ENCODE results near the gene MCC. TPM values are rescaled to one million over a fixed set of nuclear protein-coding genes. Genes with fewer than 3 reads are reported as not detected.
"Not testable (repeated sequence)": the region's sequence is repeated elsewhere in the genome, so short reads cannot be mapped to it uniquely, and the experiment has no call there.

The MCC gene
- total RNA-seq, 1 experiment from 2014 or later: 0.41 TPM

DNA sequence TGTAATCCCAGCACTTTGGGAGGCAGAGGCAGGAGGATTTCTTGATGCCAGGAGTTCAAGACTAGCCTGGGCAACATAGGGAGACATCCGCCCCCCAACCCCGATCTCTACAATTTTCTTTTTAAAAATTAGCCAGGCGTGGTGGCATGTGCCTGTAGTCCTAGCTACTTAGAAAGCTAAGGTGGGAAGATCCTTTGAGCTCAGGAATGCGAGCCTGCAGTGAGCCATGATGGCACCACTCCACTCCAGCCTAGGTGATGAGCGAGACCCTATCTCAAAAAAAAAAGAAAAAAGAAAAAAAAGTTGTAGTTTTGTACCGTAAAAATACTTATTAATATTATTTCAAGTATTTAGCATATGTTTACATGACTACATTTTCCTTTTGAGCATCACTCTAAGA lies 82.7 kb downstream of the MCC start:
- peaks cover 3% of the 10 kb centered on the region; the same call in 1 of the 2 replicates for H3K27me3 ChIP-seq (ENCODE audit: control insufficient read depth, insufficient read depth, low read length)
- no peak for TF ChIP-seq TCF7L2 (IDR thresholded peaks at IDR 0.05; ENCODE audit: low read depth, low read length)
- intact Hi-C loops (cut with micrococcal nuclease; ENCODE audit: unreplicated experiment) (no loop called here), in situ Hi-C loops (cut with HindIII; ENCODE audit: low pct_unique_long_range_greater_than_20kb, low sequenced_read_pairs) (no loop called here)
- no peaks in the 10 kb centered on the region for H3K36me3 ChIP-seq (ENCODE audit: control insufficient read depth, insufficient read depth, low read length)
- DNase-seq (ENCODE audit: low read depth, low spot score) (no peak), ATAC-seq (no peak)
- CTCF ChIA-PET: no interaction called here
- no peaks in the 10 kb centered on the region for H3K4me1 ChIP-seq (ENCODE audit: control insufficient read depth, insufficient read depth, low read length)
- H3K4me3 ChIP-seq (ENCODE audit: low read depth in 2 of 2, low read length in 2 of 2): no peak overlapping the region
- no peak overlapping the region for H3K27ac ChIP-seq (ENCODE audit: low read length)
- no peaks in the 10 kb centered on the region for H3K9me3 ChIP-seq (ENCODE audit: control insufficient read depth, insufficient read depth, low read depth, low read length)
- POLR2A ChIA-PET: no interaction called here
- no TSS peak for BruUV-seq (replicated peaks)

DNA sequence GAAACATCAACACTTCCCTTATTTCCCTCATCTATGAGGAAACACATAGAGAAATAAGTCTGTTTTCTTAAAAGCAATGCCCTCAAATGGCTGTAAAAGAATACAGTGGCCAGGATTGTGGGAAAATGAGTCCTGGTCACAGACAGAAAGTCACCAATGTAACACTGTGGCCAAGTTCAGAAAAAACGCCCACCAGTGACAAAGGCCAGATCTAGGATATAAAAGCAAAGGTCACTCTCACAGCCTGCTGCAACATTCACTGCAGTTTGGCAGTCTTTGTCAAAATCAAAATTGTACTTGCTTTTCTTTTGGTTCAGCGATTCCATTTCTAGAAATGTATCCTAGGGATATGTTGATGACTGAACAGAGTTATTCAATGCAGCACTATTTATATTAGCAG lies 84.0 kb downstream of the MCC start:
- in situ Hi-C loops (cut with HindIII; ENCODE audit: low pct_unique_long_range_greater_than_20kb, low sequenced_read_pairs): no loop called here
- no peak for DNase-seq (ENCODE audit: low read depth, low spot score)
- intact Hi-C loops (cut with micrococcal nuclease; ENCODE audit: unreplicated experiment): no loop called here
- no peak overlapping the region for H3K27ac ChIP-seq (ENCODE audit: low read length)
- CTCF ChIA-PET: interaction anchor here (0.6 kb wide), 1 partner anchor 309 kb away, joined by 3 read pairs; no protein-coding TSS in a partner anchor
- TF ChIP-seq, protein P1, sequence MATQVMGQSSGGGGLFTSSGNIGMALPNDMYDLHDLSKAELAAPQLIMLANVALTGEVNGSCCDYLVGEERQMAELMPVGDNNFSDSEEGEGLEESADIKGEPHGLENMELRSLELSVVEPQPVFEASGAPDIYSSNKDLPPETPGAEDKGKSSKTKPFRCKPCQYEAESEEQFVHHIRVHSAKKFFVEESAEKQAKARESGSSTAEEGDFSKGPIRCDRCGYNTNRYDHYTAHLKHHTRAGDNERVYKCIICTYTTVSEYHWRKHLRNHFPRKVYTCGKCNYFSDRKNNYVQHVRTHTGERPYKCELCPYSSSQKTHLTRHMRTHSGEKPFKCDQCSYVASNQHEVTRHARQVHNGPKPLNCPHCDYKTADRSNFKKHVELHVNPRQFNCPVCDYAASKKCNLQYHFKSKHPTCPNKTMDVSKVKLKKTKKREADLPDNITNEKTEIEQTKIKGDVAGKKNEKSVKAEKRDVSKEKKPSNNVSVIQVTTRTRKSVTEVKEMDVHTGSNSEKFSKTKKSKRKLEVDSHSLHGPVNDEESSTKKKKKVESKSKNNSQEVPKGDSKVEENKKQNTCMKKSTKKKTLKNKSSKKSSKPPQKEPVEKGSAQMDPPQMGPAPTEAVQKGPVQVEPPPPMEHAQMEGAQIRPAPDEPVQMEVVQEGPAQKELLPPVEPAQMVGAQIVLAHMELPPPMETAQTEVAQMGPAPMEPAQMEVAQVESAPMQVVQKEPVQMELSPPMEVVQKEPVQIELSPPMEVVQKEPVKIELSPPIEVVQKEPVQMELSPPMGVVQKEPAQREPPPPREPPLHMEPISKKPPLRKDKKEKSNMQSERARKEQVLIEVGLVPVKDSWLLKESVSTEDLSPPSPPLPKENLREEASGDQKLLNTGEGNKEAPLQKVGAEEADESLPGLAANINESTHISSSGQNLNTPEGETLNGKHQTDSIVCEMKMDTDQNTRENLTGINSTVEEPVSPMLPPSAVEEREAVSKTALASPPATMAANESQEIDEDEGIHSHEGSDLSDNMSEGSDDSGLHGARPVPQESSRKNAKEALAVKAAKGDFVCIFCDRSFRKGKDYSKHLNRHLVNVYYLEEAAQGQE (IDR thresholded peaks at IDR 0.05; ENCODE audit: insufficient read depth in 1 of 2, low read depth in 2 of 2, low read length in 1 of 2): no peak
- no peak for TF ChIP-seq SIN3A (IDR thresholded peaks at IDR 0.05; ENCODE audit: borderline replicate concordance, insufficient read depth, low read depth, low read length)
- no peak for TF ChIP-seq POLR2AphosphoS5 (IDR thresholded peaks at IDR 0.05; ENCODE audit: low read depth, low read length)
- TF ChIP-seq TCF7L2 (IDR thresholded peaks at IDR 0.05; ENCODE audit: low read depth, low read length): no peak
- TF ChIP-seq, protein P2, sequence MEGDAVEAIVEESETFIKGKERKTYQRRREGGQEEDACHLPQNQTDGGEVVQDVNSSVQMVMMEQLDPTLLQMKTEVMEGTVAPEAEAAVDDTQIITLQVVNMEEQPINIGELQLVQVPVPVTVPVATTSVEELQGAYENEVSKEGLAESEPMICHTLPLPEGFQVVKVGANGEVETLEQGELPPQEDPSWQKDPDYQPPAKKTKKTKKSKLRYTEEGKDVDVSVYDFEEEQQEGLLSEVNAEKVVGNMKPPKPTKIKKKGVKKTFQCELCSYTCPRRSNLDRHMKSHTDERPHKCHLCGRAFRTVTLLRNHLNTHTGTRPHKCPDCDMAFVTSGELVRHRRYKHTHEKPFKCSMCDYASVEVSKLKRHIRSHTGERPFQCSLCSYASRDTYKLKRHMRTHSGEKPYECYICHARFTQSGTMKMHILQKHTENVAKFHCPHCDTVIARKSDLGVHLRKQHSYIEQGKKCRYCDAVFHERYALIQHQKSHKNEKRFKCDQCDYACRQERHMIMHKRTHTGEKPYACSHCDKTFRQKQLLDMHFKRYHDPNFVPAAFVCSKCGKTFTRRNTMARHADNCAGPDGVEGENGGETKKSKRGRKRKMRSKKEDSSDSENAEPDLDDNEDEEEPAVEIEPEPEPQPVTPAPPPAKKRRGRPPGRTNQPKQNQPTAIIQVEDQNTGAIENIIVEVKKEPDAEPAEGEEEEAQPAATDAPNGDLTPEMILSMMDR (IDR thresholded peaks at IDR 0.05): no peak
- BruUV-seq (replicated peaks): no TSS peak
- no peaks in the 10 kb centered on the region for H3K36me3 ChIP-seq (ENCODE audit: control insufficient read depth, insufficient read depth, low read length)
- no peaks in the 10 kb centered on the region for H3K4me1 ChIP-seq (ENCODE audit: control insufficient read depth, insufficient read depth, low read length)
- POLR2A ChIA-PET: no interaction called here
- H3K4me3 ChIP-seq (ENCODE audit: low read depth in 2 of 2, low read length in 2 of 2): no peak overlapping the region
- H3K27me3 ChIP-seq (ENCODE audit: control insufficient read depth, insufficient read depth, low read length): peaks cover 3% of the 10 kb centered on the region; the same call in 1 of the 2 replicates
- H3K9me3 ChIP-seq (ENCODE audit: control insufficient read depth, insufficient read depth, low read depth, low read length): no peaks in the 10 kb centered on the region
- ATAC-seq: no peak

DNA sequence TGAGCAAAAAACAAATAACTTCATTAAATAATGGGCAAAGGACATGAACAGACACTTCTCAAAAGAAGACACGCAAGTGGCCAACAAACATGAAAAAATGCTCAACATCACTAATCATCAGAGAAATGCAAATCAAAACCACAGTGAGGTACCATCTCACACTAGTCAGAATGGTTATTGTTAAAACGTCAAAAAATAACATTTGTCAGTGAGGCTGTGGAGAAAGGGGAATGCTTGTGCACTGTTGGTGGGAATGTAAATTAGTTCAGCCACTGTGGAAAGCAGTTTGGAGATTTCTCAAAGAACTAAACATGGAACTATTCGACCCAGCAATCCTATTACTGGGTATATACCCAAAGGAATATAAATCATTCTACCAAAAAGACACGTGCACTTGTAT lies 90.3 kb downstream of the MCC start:
- H3K4me1 ChIP-seq (ENCODE audit: control insufficient read depth, insufficient read depth, low read length); H3K27me3 ChIP-seq (ENCODE audit: control insufficient read depth, insufficient read depth, low read length); POLR2A ChIA-PET; H3K36me3 ChIP-seq (ENCODE audit: control insufficient read depth, insufficient read depth, low read length); ATAC-seq; H3K9me3 ChIP-seq (ENCODE audit: control insufficient read depth, insufficient read depth, low read depth, low read length); DNase-seq (ENCODE audit: low read depth, low spot score); in situ Hi-C loops (cut with HindIII; ENCODE audit: low pct_unique_long_range_greater_than_20kb, low sequenced_read_pairs); BruUV-seq (replicated peaks); intact Hi-C loops (cut with micrococcal nuclease; ENCODE audit: unreplicated experiment); H3K4me3 ChIP-seq (ENCODE audit: low read depth in 2 of 2, low read length in 2 of 2); H3K27ac ChIP-seq (ENCODE audit: low read length): not testable (repeated sequence)
- CTCF ChIA-PET: interaction anchor here (0.6 kb wide), 1 partner anchor 1714 kb away, joined by 8 read pairs; no protein-coding TSS in a partner anchor

All from Panc1 (cell line).